Mesenchymal stem cell (in vitro differentiated cells and primary cell): ENCODE results near the gene ABCC10. TPM values are rescaled to one million over a fixed set of nuclear protein-coding genes. Genes with fewer than 3 reads are reported as not detected.

Source experiments
- small RNA-seq: library from polyadenylated mRNA; stranded (forward); fragments of <200 nt; extraction: miRNeasy Mini kit (QIAGEN cat#:217004); gene quantifications from one replicate; pipeline ENCODE3, GENCODE V24; 2013; ENCODE audit warnings: low read depth

Gene ABCC10

Small RNAs within 50 kb of the gene (small RNA-seq; reads per million reads assigned to genes)
- gene MIR6780B: not detected
- not detected for gene RNU6-1113P
